GM13976 (cell line): ENCODE measurements around the gene HS6ST2.
A peak's percentile ranks its signal among the peaks of the same experiment; 100 is the strongest.

Source experiments
- DNase-seq: peaks from one replicate; pipeline ENCODE4 v3.0.0; 2012; ENCODE audit warnings: low spot score
- in situ Hi-C: fragments of 300-500 bp; cut with MboI; formaldehyde crosslinking; loops from one replicate; pipeline ENCODE4 v1.12.0; 2022; ENCODE audit warnings: low sequenced_read_pairs, mixed read lengths, inconsistent platforms; ENCODE audit not compliant: unreplicated experiment
- TF ChIP-seq, protein P1 (sequence below): IDR thresholded peaks from 2 replicates; pipeline ENCODE4 v1.5.1; 2012; ENCODE audit warnings: borderline replicate concordance, mild to moderate bottlenecking; ENCODE audit not compliant: insufficient read depth; ENCODE audit errors: extremely low read depth, missing control alignments, control extremely low read depth

The HS6ST2 gene

DNA sequence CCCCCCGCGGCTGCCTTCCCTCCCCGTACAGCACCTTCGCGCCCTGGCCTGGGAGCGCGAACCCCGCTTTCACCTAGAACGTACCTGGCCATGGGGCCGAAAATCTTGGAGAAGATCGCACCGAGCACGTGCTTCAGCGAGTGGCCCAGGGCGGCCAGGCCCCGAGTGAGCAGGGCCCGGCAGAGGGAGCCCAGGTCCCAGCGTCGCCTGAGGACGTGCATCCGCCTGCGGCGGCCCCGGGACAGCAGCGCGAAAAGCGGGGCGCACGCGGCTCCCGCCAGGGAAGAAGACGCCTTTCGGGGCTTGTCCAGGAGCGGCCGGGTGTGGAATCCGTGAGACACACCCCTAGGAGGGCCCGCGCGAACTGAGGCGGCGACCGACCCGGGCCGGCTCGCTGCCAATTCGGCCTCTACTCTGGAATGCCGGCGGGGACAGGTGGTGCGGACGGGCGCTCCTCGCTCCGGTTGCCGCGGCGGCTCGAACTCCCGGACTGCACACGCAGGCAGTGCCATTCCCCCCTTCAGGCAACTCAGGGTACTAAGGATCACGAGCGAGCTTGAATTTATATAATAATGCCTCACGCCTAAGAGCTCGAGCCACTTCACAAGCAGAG lies at the start of gene HS6ST2:
Gene HS6ST2, minus strand, starts transcription at position 539 of the 613 bp plus-strand sequence.
- no peak for DNase-seq
- in situ Hi-C loops = loop anchor here (25.0 kb wide), 1 partner anchor 104 kb away; no protein-coding TSS in a partner anchor
- TF ChIP-seq, protein P1, sequence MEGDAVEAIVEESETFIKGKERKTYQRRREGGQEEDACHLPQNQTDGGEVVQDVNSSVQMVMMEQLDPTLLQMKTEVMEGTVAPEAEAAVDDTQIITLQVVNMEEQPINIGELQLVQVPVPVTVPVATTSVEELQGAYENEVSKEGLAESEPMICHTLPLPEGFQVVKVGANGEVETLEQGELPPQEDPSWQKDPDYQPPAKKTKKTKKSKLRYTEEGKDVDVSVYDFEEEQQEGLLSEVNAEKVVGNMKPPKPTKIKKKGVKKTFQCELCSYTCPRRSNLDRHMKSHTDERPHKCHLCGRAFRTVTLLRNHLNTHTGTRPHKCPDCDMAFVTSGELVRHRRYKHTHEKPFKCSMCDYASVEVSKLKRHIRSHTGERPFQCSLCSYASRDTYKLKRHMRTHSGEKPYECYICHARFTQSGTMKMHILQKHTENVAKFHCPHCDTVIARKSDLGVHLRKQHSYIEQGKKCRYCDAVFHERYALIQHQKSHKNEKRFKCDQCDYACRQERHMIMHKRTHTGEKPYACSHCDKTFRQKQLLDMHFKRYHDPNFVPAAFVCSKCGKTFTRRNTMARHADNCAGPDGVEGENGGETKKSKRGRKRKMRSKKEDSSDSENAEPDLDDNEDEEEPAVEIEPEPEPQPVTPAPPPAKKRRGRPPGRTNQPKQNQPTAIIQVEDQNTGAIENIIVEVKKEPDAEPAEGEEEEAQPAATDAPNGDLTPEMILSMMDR = no peak

DNA sequence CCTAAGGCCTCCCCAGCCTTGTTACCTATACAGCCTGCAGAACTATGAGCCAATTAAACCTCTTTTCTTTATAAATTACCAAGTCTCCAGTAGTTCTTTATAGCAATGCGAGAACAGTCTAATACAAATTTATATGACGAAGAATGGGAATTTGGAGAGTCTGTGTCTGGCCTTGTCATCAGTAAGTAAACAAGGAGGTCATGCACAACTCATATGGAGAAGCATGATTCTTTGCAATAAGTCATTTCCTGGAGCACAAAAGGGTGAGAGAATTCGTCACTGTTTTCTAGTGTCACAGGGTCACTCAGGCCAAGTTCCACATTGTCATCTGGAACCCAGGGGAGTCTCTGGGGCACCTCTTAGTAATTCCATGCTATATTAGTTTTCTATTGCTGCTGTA lies 49.0 kb upstream of the HS6ST2 start:
- TF ChIP-seq, protein P1 = no peak
- no peak for DNase-seq
- in situ Hi-C loops = no loop called here

DNA sequence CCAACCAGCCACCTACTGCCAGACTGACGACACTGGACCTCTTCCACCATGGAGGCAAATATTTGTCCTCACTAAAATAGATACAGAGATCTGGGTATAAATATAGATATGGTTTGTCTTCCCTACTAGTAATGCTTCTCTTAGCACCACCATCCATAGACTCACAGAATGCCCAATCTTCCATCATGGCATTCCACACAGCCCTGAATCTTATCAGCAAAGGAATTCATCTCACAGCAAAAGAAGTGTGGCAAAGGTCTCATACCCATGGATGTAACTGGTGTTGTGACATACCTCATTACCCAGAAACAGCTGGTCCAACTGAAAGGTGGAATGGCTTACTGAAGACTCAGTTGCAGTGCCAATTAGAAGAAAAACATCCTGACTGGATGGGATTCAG lies 47.2 kb upstream of the HS6ST2 start:
- no peak for DNase-seq
- in situ Hi-C loops = no loop called here
- TF ChIP-seq, protein P1 = no peak

DNA sequence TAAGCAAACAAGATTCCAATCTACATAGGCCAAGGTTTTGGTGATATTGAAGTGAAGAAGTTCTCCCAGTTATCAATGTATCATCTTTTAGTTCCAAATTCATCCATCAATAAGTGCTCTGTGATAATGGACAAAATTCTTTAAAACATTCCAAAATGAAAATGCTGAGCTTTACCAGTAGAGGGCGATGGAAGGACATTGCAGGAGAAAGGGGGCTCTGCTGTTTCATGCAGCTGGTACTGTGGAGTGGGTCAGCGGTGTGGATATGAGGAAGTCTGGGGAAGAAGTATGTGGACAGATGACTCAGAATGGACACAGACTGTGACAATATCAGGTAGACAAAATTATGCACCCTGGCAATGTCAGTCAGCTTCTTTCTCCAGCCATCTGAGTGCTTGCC lies 46.6 kb upstream of the HS6ST2 start:
- in situ Hi-C loops = no loop called here
- TF ChIP-seq, protein P1 = peak; percentile 41
- peak; percentile 8 for DNase-seq

DNA sequence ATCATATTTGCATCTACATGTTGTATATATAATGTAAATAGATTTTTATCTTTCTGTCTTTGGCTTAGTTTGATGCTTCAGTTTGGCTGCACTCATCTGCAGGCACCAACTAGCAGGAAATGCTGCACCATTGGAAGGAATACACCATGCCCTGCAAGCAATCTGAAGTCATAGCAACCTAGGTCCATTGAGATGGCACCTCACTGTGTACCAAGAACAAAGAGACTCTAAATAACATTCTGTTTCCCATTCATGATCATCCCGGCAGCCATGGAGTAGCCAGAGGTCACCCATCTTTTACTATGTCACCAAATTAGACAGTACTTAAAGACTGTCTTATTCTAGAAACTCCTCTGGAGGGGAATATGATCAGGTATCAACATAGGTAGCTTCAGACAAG lies 40.8 kb upstream of the HS6ST2 start:
- in situ Hi-C loops = no loop called here
- no peak for DNase-seq
- TF ChIP-seq, protein P1 = no peak

DNA sequence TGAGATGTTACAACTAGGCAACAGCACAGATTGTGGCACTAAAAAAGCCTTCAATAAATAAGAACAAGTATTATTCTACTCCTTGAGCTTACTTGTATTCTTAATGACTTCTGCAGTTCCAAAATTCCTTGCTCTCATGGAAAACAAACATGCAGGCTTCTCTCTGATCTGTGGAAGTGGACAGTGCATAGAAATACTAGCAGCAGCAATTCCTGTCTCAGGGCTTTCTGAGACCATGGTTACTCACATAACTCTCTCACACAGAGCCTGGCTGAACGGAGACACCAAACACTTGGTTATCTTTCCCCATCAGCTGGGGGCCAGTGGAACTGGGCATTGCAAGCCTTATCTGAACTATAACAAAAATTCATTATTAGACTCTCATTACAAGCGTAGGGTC lies 32.4 kb upstream of the HS6ST2 start:
- in situ Hi-C loops = no loop called here
- TF ChIP-seq, protein P1 = no peak
- no peak for DNase-seq
